GM10248 (cell line): Measurements from ENCODE around the gene CBX3.
"Not testable (repeated sequence)": the region's sequence is repeated elsewhere in the genome, so short reads cannot be mapped to it uniquely, and the experiment has no call there.

Experiments
- CTCF ChIA-PET: fragments of 300-600 bp; sonication (Branson Sonifier 250); formaldehyde crosslinking; extraction: SDS; loops from one replicate; lab custom pipeline; 2021; ENCODE audit warnings: antibody characterized with exemption; lab: Yijun Ruan, JAX
- POLR2A ChIA-PET: fragments of 350-650 bp; sonication (Branson Sonifier 250); formaldehyde crosslinking; extraction: SDS; loops from one replicate; lab custom pipeline; 2020; ENCODE audit warnings: antibody characterized with exemption; lab: Yijun Ruan, JAX
- DNase-seq: peaks from one replicate; pipeline ENCODE4 v3.0.0; 2012; ENCODE audit errors: extremely low spot score
- TF ChIP-seq, protein P1 (sequence below): IDR thresholded peaks from 2 replicates; pipeline ENCODE4 v1.5.1; 2012; ENCODE audit warnings: mild to moderate bottlenecking, low read depth; ENCODE audit errors: extremely low read depth, missing control alignments, control extremely low read depth

CBX3 gene

GRCh38 chr7:26237035-26237807 lies 35.7 kb downstream of the CBX3 start:
- CTCF ChIA-PET, result interaction anchor here (1.3 kb wide), 2 partner anchors 92 to 127 kb away, joined by 3 to 4 read pairs; no protein-coding TSS in a partner anchor
- TF ChIP-seq, protein P1, sequence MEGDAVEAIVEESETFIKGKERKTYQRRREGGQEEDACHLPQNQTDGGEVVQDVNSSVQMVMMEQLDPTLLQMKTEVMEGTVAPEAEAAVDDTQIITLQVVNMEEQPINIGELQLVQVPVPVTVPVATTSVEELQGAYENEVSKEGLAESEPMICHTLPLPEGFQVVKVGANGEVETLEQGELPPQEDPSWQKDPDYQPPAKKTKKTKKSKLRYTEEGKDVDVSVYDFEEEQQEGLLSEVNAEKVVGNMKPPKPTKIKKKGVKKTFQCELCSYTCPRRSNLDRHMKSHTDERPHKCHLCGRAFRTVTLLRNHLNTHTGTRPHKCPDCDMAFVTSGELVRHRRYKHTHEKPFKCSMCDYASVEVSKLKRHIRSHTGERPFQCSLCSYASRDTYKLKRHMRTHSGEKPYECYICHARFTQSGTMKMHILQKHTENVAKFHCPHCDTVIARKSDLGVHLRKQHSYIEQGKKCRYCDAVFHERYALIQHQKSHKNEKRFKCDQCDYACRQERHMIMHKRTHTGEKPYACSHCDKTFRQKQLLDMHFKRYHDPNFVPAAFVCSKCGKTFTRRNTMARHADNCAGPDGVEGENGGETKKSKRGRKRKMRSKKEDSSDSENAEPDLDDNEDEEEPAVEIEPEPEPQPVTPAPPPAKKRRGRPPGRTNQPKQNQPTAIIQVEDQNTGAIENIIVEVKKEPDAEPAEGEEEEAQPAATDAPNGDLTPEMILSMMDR, result no peak
- DNase-seq, result no peak
- POLR2A ChIA-PET, result no interaction called here

- ChIA-PET CTCF (interaction anchor here (0.6 to 1.3 kb wide), 3 partner anchors 91 to 128 kb away, joined by 3 to 4 read pairs (median 3); no protein-coding TSS in a partner anchor), POLR2A (no interaction called here)
- no peak for DNase-seq
- TF ChIP-seq, protein P1, result no peak
Observed at GRCh38 chr7:26238032-26238431, 36.5 kb downstream of the CBX3 start.

- ChIA-PET CTCF (no interaction called here), POLR2A (no interaction called here)
- no peak for DNase-seq
- TF ChIP-seq, protein P1, result no peak
Observed at GRCh38 chr7:26245150-26245549, 43.6 kb downstream of the CBX3 start.

- TF ChIP-seq, protein P1, result no peak
- CTCF ChIA-PET, result no interaction called here
- DNase-seq, result no peak
- POLR2A ChIA-PET, result no interaction called here
Observed at GRCh38 chr7:26250239-26250638, 48.7 kb downstream of the CBX3 start.

GRCh38 chr7:26261866-26262265 lies 60.3 kb downstream of the CBX3 start:
- DNase-seq, POLR2A ChIA-PET, CTCF ChIA-PET: not testable (repeated sequence)
